K562 (cell line): ENCODE results near the gene CRB2. TPM values are rescaled to one million over a fixed set of nuclear protein-coding genes. Genes with fewer than 3 reads are reported as not detected.

Experiments used
- CBFA2T3 ChIP-seq: fragments of 450-650 bp; IDR thresholded peaks from 2 replicates; pipeline ENCODE4 v1.6.1; 2017
- EGR1 ChIP-seq: fragments of 450-650 bp; conservative IDR thresholded peaks from 2 replicates; pipeline ENCODE4 v1.6.1; 2017; ENCODE audit warnings: mild to moderate bottlenecking
- HEY1 ChIP-seq: fragments of 250-450 bp; sonication (Bioruptor Pico); IDR thresholded peaks from 2 replicates; pipeline ENCODE4 v1.5.0; 2020; ENCODE audit warnings: mild to moderate bottlenecking, moderate library complexity, borderline replicate concordance
- NCOA4 ChIP-seq: fragments of 450-650 bp; IDR thresholded peaks from 2 replicates; pipeline ENCODE4 v1.6.1; 2018; ENCODE audit warnings: mild to moderate bottlenecking; ENCODE audit not compliant: partially characterized antibody
- RCOR1 ChIP-seq, 2 experiments: IDR thresholded peaks; 2 replicates each; pipeline ENCODE4 v1.6.1; 2012; ENCODE audit warnings: low read depth in 2 of 2, low read length in 2 of 2, borderline replicate concordance in 1 of 2, improper control_type of control experiment in 1 of 2
- SPI1 ChIP-seq: IDR thresholded peaks from 2 replicates; pipeline ENCODE4 v1.6.1; 2011; ENCODE audit warnings: low read depth, low read length, control low read depth, borderline replicate concordance
- SREBF1 ChIP-seq: fragments of 150-350 bp; IDR thresholded peaks from 2 replicates; pipeline ENCODE4 v1.6.1; 2014; ENCODE audit warnings: antibody characterized with exemption, low read depth, low read length, borderline replicate concordance
- TAF9B ChIP-seq: fragments of 450-650 bp; IDR thresholded peaks from 2 replicates; pipeline ENCODE4 v1.6.1; 2018; ENCODE audit warnings: mild to moderate bottlenecking; ENCODE audit not compliant: partially characterized antibody
- TCF3 ChIP-seq: sonication (generic); formaldehyde crosslinking; IDR thresholded peaks from 2 replicates; pipeline ENCODE4 v1.4.0; 2020; ENCODE audit warnings: mild to moderate bottlenecking, missing genetic modification reagents
- U2AF1 ChIP-seq: fragments of 200-400 bp; formaldehyde crosslinking; optimal IDR thresholded peaks from 2 replicates; pipeline ENCODE3; 2017; ENCODE audit warnings: mild to moderate bottlenecking, low read depth, low read length, moderate library complexity
- ZNF232 ChIP-seq: sonication (generic); formaldehyde crosslinking; IDR thresholded peaks from 2 replicates; pipeline ENCODE4 v1.8.0; 2022; ENCODE audit warnings: mild to moderate bottlenecking, missing genetic modification reagents
- ZNF263 ChIP-seq: sonication (generic); formaldehyde crosslinking; IDR thresholded peaks from 2 replicates; pipeline ENCODE4 v1.8.0; 2022; ENCODE audit warnings: mild to moderate bottlenecking, missing genetic modification reagents, borderline replicate concordance
- ZNF408 ChIP-seq: fragments of 250-450 bp; sonication (Bioruptor Pico); IDR thresholded peaks from 2 replicates; pipeline ENCODE4 v1.4.0; 2020; ENCODE audit warnings: low read depth, mild to moderate bottlenecking, moderate library complexity
- ZNF551 ChIP-seq: fragments of 250-450 bp; sonication (Bioruptor Pico); IDR thresholded peaks from 2 replicates; pipeline ENCODE4 v1.5.0; 2021; ENCODE audit warnings: mild to moderate bottlenecking, moderate library complexity
- ZNF780A ChIP-seq: fragments of 250-450 bp; sonication (Bioruptor Pico); IDR thresholded peaks from 2 replicates; pipeline ENCODE4 v1.5.0; 2021; ENCODE audit warnings: mild to moderate bottlenecking
- polyA plus RNA-seq, 8 experiments: library from polyadenylated mRNA; depleted of rRNA in 4 of 8; stranded (reverse) in 5 of 8; unstranded in 3 of 8; fragments of >200 nt; fragmentation: Nextera tagmentation in 2 of 8; fragmentation: Illumina TruSeq in 1 of 8; extraction: Ambion mirVana in 2 of 8; extraction: Trizol in 1 of 8; gene quantifications; 2 replicates each; pipeline versions ENCODE4 v1.2.1 to v1.2.3, GENCODE V29; 2011 to 2014; ENCODE audit warnings: inconsistent platforms in 1 of 8, missing spikeins in 1 of 8
- total RNA-seq, 7 experiments: library from RNA; depleted of rRNA in 6 of 7; stranded (reverse); fragments of >200 nt in 6 of 7; fragmentation: Illumina TruSeq in 2 of 7; extraction: Trizol in 2 of 7; gene quantifications; 2 replicates each; pipeline versions ENCODE4 v1.2.1 to v1.2.3, GENCODE V29; 2011 to 2021; ENCODE audit warnings: low replicate concordance in 1 of 7
- TF ChIP-seq, protein P1 (sequence below): fragments of 250-450 bp; sonication (Bioruptor Pico); IDR thresholded peaks from 2 replicates; pipeline ENCODE4 v1.5.0; 2021; ENCODE audit warnings: mild to moderate bottlenecking, moderate library complexity
- TF ChIP-seq, protein P2 (sequence below): fragments of 250-450 bp; sonication (Bioruptor Pico); IDR thresholded peaks from 2 replicates; pipeline ENCODE4 v1.5.0; 2021; ENCODE audit warnings: mild to moderate bottlenecking, borderline replicate concordance
- TF ChIP-seq, protein P3 (sequence below): fragments of 250-450 bp; sonication (Bioruptor Pico); IDR thresholded peaks from 2 replicates; pipeline ENCODE4 v1.9.0; 2021; ENCODE audit warnings: mild to moderate bottlenecking, inconsistent platforms
- TF ChIP-seq, protein P4 (sequence below): IDR thresholded peaks from 2 replicates; pipeline ENCODE4 v1.6.1; 2016; ENCODE audit warnings: missing genetic modification characterization, missing compliant biosample characterization

Gene CRB2
- total and polyA plus RNA-seq, 9 of the 15 experiments (the other 6 are each of a cell fraction or from before 2014, with no cell fraction given), result 0.13 to 1.2 (median 0.25) TPM; not detected in 2

DNA sequence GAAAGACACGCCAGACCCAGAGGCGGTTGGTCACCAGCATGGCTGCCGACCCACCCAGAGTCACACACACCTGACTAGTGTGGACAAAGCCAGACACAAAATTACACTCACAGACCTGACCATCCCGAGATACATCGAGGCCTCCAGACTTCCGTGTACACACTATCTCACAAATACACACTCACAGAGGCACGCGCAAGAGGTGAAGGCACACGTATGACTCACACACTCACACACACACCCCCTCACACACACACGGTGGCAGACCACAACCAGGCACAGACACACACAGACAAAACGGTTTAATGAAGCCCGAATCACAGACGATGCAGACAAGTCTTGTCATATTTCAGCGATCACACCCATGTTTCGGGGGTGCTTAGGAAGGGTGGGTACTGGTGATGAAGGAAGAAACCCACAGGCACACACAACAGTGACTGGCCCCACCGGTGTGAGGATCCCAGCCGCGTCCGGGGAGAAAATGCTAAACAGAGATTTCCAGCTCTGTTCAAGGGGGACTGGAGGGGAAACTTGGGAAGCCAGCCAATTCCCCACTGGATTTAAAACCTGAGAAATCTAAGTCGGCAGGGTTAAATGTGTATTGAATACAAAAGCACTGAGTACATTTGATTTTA, 51.3 kb downstream of the CRB2 start (continued):
- TF ChIP-seq, protein P1, sequence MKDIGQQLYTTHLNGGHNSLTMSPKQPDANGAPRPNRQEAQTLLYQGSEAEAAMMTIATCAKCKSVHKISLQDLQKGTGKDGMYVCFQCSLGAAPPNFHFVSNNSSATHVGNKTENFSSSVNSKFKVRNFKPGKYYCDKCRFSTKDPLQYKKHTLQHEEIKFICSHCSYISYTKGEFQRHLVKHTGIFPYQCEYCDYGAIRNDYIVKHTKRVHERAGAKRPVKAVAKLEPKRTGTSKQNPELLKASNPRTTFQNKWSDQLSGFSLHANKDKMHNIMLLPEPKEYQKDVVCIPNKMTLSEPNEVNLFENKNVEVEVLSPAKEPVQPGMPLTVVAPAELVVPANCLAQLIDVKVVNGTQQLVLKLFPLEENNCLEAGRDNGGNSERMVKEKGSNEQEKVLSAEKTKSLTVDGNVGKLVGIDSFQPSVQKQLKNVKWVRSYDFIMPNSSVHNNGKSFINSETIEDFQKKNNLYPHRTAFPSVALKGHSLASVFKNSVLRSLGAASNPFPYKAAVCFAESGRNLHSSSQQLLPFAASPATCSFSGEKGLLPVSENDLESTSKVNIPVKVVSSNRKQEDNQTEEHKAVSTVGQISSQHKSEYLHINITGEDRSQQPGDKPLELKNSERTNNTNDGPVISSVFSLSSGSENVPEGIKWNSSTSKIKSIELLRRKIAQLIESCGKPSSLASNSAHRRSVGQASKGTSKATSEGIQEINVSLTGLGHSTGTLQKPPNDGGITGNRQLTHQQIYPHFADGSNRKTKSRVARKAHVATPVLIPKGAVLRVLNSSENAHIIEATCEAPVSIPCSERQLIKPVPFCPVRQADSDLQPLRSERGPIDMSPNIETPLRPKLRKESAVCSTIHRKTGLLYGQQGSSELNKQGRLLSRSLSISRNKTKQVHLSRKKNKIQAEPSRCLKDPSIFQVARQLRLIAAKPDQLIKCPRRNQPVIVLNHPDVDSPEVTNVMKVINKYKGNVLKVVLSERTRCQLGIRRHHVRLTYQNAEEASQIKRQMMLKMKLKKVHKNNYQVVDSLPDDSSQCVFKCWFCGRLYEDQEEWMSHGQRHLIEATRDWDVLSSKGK (CRISPR knock-in tag), result no peak
- TF ChIP-seq SREBF1 (no peak), CBFA2T3 (peak; percentile 48; the same call in 1 of the 2 replicates), ZNF408 (CRISPR knock-in tag) (no peak), ZNF232 (CRISPR knock-in tag) (no peak), U2AF1 (no peak), SPI1 (no peak), ZNF551 (no peak), HEY1 (no peak), NCOA4 (no peak), ZNF780A (CRISPR knock-in tag) (no peak), ZNF263 (CRISPR knock-in tag) (no peak; the same call in 1 of the 2 replicates), EGR1 (0 out of 2 replicates have a peak, but pooled peaks have one; percentile 30), TAF9B (no peak), TCF3 (CRISPR knock-in tag) (peak; percentile 16; the same call in 1 of the 2 replicates), RCOR1 (IDR thresholded peaks at IDR 0.05; ENCODE audit: borderline replicate concordance in 1 of 2, low read depth in 2 of 2, low read length in 2 of 2) (no peak)
- TF ChIP-seq, protein P2, sequence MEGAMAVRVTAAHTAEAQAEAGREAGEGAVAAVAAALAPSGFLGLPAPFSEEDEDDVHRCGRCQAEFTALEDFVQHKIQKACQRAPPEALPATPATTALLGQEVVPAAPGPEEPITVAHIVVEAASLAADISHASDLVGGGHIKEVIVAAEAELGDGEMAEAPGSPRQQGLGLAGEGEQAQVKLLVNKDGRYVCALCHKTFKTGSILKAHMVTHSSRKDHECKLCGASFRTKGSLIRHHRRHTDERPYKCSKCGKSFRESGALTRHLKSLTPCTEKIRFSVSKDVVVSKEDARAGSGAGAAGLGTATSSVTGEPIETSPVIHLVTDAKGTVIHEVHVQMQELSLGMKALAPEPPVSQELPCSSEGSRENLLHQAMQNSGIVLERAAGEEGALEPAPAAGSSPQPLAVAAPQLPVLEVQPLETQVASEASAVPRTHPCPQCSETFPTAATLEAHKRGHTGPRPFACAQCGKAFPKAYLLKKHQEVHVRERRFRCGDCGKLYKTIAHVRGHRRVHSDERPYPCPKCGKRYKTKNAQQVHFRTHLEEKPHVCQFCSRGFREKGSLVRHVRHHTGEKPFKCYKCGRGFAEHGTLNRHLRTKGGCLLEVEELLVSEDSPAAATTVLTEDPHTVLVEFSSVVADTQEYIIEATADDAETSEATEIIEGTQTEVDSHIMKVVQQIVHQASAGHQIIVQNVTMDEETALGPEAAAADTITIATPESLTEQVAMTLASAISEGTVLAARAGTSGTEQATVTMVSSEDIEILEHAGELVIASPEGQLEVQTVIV (CRISPR knock-in tag), result no peak
- TF ChIP-seq, protein P3, sequence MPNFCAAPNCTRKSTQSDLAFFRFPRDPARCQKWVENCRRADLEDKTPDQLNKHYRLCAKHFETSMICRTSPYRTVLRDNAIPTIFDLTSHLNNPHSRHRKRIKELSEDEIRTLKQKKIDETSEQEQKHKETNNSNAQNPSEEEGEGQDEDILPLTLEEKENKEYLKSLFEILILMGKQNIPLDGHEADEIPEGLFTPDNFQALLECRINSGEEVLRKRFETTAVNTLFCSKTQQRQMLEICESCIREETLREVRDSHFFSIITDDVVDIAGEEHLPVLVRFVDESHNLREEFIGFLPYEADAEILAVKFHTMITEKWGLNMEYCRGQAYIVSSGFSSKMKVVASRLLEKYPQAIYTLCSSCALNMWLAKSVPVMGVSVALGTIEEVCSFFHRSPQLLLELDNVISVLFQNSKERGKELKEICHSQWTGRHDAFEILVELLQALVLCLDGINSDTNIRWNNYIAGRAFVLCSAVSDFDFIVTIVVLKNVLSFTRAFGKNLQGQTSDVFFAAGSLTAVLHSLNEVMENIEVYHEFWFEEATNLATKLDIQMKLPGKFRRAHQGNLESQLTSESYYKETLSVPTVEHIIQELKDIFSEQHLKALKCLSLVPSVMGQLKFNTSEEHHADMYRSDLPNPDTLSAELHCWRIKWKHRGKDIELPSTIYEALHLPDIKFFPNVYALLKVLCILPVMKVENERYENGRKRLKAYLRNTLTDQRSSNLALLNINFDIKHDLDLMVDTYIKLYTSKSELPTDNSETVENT (CRISPR knock-in tag), result no peak
- TF ChIP-seq, protein P4, sequence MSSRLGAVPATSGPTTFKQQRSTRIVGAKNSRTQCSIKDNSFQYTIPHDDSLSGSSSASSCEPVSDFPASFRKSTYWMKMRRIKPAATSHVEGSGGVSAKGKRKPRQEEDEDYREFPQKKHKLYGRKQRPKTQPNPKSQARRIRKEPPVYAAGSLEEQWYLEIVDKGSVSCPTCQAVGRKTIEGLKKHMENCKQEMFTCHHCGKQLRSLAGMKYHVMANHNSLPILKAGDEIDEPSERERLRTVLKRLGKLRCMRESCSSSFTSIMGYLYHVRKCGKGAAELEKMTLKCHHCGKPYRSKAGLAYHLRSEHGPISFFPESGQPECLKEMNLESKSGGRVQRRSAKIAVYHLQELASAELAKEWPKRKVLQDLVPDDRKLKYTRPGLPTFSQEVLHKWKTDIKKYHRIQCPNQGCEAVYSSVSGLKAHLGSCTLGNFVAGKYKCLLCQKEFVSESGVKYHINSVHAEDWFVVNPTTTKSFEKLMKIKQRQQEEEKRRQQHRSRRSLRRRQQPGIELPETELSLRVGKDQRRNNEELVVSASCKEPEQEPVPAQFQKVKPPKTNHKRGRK (tag), result no peak
